ENCODE measurements around the gene CDC42SE2.
"Not testable (repeated sequence)": the region's sequence is repeated elsewhere in the genome, so short reads cannot be mapped to it uniquely, and the experiment has no call there.

CDC42SE2 gene

GRCh38 chr5:131324303-131324702 is 60.5 kb downstream of the CDC42SE2 start:
- DNase-seq = no peak

DNA sequence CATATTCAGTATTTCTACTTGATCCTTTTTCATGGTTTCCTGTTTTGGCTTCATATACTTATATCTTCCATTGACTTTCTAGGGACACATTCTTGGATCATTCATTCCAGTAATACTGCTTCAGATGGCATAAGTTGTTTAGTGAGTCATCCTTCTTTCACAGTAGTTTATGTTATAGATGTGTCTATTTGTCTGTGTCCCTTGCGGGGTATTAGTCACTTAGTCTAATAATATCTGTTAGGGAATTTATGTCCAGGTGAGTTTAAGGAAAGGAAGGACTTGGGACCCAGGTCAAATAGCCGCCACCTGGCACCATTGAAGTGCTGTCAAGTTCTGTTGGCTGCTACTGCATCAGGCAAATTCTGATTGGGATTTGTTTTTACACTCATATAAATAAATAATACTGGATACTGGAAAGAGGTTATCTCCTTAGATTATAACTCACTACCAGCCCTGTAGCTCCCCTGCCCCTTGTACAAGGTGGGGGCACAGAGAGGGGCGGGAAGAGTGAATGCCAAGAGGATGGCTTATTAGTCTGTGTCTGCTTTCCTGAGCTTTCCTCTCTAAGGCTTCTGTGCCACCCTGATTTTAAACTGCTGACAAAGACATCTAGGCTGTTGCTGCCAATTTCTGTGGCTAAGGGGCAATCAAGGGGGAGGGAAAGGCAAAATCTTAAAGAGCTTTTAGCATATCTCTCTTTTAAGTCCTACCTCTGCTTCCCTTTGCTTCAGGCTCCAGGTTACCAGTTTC is 64.9 kb downstream of the CDC42SE2 start:
- no peak for DNase-seq

- DNase-seq = no peak
Observed at GRCh38 chr5:131329286-131329560, 65.4 kb downstream of the CDC42SE2 start.

GRCh38 chr5:131330031-131330430 is 66.2 kb downstream of the CDC42SE2 start:
- DNase-seq = no peak

GRCh38 chr5:131335756-131336155 is 71.9 kb downstream of the CDC42SE2 start:
- DNase-seq = not testable (repeated sequence)

GRCh38 chr5:131336801-131337200 is 72.9 kb downstream of the CDC42SE2 start:
- DNase-seq = peak; percentile 73

GRCh38 chr5:131337240-131338050 is 73.6 kb downstream of the CDC42SE2 start:
- peak; percentile 73 for DNase-seq

GRCh38 chr5:131338051-131338453 is 74.2 kb downstream of the CDC42SE2 start:
- no peak for DNase-seq

GRCh38 chr5:131344288-131344687 is 80.4 kb downstream of the CDC42SE2 start:
- peak; percentile 26 for DNase-seq

DNA sequence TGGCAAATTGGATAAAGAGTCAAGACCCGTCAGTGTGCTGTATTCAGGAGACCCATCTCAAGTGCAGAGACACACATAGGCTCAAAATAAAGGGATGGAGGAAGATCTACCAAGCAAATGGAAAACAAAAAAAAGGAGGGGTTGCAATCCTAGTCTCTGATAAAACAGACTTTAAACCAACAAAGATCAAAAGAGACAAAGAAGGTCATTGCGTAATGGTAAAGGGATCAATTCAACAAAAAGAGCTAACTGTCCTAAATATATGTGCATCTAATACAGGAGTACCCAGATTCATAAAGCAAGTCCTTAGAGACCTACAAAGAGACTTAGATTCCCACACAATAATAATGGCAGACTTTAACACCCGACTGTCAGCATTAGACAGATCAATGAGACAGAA is 82.4 kb downstream of the CDC42SE2 start:
- DNase-seq = not testable (repeated sequence)

GRCh38 chr5:131353991-131354390 is 90.1 kb downstream of the CDC42SE2 start:
- DNase-seq = no peak

GRCh38 chr5:131355971-131356528 is 92.2 kb downstream of the CDC42SE2 start:
- no peak for DNase-seq

DNA sequence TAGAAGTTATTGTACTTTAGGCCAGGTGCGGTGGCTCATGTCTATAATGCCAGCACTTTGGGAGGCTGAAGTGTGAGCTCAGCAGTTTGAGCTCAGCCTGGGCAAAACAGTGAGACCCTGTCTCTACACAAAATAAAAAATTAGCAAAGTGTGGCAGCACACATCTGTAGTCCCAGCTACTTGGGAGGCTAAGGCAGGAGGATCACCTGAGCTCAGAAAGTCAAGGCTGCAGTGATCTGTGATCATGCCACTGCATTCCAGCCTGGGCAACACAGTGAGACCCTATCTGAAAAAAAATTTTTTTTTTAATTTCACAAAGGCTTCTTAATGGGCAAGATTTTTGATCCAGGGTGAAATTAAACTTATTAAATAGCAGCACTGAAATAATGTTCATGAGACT is 92.8 kb downstream of the CDC42SE2 start:
- DNase-seq = no peak

- DNase-seq = peak; percentile 19
Observed at GRCh38 chr5:131357739-131358561, 94.1 kb downstream of the CDC42SE2 start.

- no peak for DNase-seq
Observed at GRCh38 chr5:131361677-131362315, 97.9 kb downstream of the CDC42SE2 start.

DNA sequence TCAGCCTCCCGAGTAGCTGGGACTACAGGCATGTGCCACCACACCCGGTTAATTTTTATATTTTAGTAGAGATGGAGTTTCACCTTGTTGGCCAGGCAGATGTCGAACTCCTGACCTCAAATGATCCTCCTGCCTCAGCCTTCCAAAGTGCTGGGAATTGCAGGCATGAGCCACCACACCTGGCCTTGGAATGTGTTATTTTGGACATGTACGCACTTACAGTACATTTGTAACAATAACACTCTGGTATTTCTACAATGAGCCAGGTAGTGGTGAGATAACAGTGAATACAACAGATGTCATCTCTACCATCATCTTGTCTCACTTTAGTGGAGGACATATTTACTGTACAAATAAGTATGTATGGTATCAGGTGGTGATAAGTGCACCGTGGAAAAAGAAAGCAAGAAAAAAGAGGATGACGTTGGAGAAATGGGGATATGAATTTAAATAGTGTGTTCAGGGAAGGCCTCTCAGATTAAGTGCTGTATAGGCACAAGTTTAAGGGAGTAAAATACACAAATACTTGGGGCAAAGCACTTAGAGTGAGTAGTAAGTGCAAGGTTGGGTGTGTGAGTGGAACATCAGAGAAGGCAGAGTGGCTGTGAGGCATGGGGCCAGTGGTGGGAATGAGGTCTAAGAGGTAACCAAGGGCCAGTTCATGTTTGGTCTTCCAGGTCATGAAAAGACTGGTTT is 100.1 kb downstream of the CDC42SE2 start:
- no peak for DNase-seq

GRCh38 chr5:131364507-131365050 is 100.7 kb downstream of the CDC42SE2 start:
- peak; percentile 34 for DNase-seq

GRCh38 chr5:131366428-131366827 is 102.6 kb downstream of the CDC42SE2 start:
- DNase-seq = no peak

DNA sequence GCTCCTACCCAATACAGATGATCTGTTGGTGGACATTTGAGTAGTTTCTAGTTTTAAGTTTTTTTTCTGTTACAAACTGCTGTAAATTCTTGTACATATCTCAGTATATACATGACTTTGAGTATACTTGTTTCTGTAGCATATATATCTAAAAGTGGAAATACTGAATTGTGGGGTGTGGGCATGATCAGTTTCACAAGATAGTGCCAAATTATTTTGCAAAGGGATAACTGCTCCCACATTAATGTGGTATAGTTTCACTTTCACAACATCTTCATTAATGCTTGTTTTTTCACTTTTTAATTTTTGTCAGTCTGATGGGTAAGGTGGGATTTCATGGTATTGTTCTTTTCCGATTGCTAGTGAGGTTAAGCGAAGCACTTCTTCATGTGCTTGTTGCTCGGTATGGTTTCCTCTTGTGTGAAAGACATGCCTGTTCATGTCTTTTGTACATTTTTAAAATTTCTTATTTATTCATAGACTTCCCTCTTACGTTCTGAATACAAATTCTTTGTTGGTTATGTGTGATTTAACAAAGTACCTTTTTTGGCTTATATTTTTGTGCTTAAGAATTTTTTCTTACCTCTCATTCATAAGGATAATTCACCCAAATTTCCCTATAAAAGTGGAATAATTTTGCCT is 103.5 kb downstream of the CDC42SE2 start:
- DNase-seq = no peak

GRCh38 chr5:131368866-131369265 is 105.0 kb downstream of the CDC42SE2 start:
- DNase-seq = no peak

GRCh38 chr5:131369558-131369957 is 105.7 kb downstream of the CDC42SE2 start:
- DNase-seq = no peak
